ENCODE results near the gene DOP1B.
A peak's percentile ranks its signal among the peaks of the same experiment; 100 is the strongest.
"Not testable (repeated sequence)": the region's sequence is repeated elsewhere in the genome, so short reads cannot be mapped to it uniquely, and the experiment has no call there.

DOP1B gene

GRCh38 chr21:36141513-36141925 lies 15.1 kb upstream of the DOP1B start:
- peak; percentile 76 to 86 for DNase-seq

GRCh38 chr21:36144233-36144632 lies 12.4 kb upstream of the DOP1B start:
- not testable (repeated sequence) for DNase-seq

GRCh38 chr21:36145259-36145658 lies 11.4 kb upstream of the DOP1B start:
- DNase-seq, result no peak

GRCh38 chr21:36147911-36148310 lies 8.7 kb upstream of the DOP1B start:
- no peak for DNase-seq

GRCh38 chr21:36148886-36149285 lies 7.7 kb upstream of the DOP1B start:
- DNase-seq, result no peak

- DNase-seq, result no peak
Observed at GRCh38 chr21:36149788-36150711, 6.6 kb upstream of the DOP1B start.

- DNase-seq, result no peak
Observed at GRCh38 chr21:36155603-36156338, 853 bp upstream of the DOP1B start.

- DNase-seq, result peak; percentile 100
Observed at GRCh38 chr21:36156339-36156814, 247 bp upstream of the DOP1B start.

- DNase-seq, result no peak
Observed at GRCh38 chr21:36159356-36159921, 2.8 kb downstream of the DOP1B start.

GRCh38 chr21:36160850-36161178 lies 4.2 kb downstream of the DOP1B start:
- no peak for DNase-seq

GRCh38 chr21:36162631-36163030 lies 6.0 kb downstream of the DOP1B start:
- DNase-seq, result no peak

- no peak for DNase-seq
Observed at GRCh38 chr21:36163750-36164741, 7.4 kb downstream of the DOP1B start.

- no peak for DNase-seq
Observed at GRCh38 chr21:36165356-36165755, 8.7 kb downstream of the DOP1B start.

GRCh38 chr21:36166705-36167104 lies 10.1 kb downstream of the DOP1B start:
- DNase-seq, result no peak

GRCh38 chr21:36167541-36167940 lies 10.9 kb downstream of the DOP1B start:
- DNase-seq, result no peak

- no peak for DNase-seq
Observed at GRCh38 chr21:36169470-36170128, 13.0 kb downstream of the DOP1B start.

GRCh38 chr21:36170823-36171222 lies 14.2 kb downstream of the DOP1B start:
- no peak for DNase-seq

GRCh38 chr21:36171336-36171735 lies 14.7 kb downstream of the DOP1B start:
- DNase-seq, result no peak

- no peak for DNase-seq
Observed at GRCh38 chr21:36171741-36172331, 15.2 kb downstream of the DOP1B start.

- no peak for DNase-seq
Observed at GRCh38 chr21:36174780-36175179, 18.2 kb downstream of the DOP1B start.

Measured in stimulated activated CD4-positive, alpha-beta T cell treated with anti-CD3 and anti-CD28 coated beads, Interleukin-2, amount 100 ng/mL, for 24 hours (primary cell).